Amniotic epithelial cell (primary cell): ENCODE results near the gene C1QTNF1.

Source experiments
- DNase-seq: peaks from one replicate; pipeline ENCODE4 v3.0.0-alpha.2; 2010; ENCODE audit warnings: low read depth

C1QTNF1 gene

DNA sequence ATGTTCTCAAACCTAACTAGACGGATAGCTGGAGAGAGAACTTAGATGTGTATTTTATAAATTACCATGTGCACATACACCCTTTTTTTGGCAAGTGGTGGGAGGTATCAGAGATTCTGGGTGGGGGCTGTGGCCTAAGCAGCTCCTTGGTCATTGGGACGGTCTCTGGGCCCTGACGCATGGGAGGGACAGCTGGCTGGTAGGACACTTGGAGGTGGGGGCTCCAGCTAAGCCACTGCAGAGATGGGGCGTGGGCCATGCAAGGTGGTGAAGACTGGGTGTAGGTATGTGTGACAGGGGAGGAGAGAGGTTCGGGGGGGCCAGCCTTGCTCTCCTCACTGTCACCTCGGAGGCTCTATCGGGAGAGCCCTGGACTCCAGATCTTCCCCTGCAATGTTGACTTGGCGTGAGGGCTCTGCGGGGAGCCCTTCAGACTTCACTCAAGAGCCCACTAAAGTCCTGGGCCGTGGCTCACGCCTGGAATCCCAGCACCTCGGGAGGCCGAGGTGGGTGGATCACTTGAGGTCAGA is 17.1 kb downstream of the C1QTNF1 start:
- no peak for DNase-seq

DNA sequence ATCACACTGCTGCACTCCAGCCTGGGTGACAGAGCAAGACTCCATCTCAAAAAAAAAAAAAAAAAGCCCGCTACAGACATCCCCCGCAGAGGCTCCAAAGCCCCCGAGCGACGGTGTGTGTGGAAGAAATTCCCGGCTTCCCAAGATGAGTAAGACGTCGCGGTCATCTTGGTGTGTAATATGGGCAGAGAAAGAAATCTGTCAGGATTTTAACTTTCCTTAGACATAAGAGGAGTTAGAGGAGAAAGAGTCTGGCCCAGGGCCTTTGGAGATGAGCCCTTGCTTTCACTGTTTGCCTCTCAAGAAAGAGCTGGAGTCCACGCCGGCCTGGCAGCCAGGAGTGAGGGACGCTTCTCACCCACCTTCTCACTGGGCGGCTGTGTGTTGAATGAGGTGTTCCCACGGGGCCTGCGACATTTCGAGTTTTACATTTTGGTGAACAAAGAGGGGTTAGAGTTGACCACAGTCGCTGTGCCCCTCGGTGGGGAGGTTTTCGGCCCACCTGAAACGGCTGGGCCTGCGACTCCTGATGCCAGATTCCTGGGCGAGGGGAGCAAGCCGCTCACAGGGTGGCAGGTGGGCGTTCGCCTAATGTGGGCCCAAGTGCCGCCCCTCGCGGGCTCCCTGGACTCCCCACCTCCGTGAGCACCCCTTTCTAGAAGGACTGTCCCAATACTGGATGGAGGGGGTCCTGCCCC is 17.9 kb downstream of the C1QTNF1 start:
- peak; percentile 41 for DNase-seq

DNA sequence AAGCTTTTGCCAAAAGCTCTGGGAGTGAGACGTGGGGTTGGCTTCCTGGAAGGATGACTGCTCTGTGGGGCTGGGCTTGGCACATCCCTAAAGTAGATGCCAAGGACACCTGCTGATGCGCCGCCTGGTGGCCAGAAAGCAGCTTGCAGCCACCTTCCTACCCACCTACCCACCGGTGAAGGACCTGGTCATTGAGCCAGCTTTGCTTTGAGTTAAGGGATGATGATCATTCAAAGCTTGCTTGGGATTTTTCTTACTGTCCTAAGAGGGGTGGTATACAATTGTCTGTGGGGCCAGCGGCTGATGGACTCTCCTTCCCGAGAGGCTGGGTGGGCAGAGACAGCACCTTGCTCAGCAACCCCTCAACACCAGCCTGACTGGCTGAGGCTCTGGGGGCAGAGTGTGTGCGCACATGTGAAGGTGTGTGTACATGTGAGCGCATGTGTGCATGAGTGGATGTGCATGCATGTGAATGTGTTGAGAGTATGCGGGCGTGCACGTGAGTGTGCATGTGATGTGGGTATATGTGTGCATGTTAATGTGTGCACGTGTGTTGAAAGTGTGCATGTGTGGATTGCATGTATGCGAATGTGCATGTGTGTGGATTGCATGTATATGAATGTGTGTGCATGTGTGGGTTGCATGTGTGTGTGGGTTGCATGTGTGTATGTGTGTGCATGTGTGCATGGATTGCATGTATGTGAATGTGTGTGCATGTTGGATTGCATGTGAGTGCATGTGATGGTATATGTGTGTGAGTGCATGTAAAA is 18.6 kb downstream of the C1QTNF1 start:
- DNase-seq = peak; percentile 57

DNA sequence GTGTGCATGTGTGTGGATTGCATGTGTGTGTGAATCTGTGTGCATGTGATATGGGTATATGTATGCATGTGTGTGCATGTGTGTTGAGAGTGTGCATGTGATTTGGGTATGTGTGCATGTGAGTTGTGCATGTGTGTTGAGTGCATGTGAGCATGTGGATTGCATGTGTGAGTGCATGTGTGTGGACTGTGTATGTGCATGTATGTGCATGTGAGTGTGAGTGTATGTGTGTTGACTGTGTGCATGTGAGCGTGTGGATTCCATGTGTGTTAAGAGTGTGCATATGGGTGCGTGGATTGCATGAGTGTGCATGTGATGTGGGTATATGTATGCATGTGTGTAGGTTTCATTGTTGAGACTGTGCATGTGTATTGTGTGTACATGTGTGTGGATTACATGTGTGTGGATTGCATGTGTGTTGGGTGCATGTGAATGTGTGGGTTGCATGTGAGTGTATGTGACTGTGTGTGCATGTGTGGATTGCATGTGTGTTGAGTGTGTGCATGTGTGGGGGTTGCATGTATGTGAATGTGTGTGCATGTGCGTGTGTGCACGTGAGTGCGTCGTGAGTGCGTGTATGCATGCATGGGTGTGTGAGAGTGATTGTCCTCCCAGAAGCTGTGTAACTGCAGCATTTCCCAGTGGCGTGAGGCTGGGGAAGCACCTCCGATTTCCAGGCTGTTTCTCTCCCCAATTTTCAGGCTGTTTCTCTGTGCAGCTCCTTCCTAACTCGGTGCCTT is 19.4 kb downstream of the C1QTNF1 start:
- DNase-seq = no peak

DNA sequence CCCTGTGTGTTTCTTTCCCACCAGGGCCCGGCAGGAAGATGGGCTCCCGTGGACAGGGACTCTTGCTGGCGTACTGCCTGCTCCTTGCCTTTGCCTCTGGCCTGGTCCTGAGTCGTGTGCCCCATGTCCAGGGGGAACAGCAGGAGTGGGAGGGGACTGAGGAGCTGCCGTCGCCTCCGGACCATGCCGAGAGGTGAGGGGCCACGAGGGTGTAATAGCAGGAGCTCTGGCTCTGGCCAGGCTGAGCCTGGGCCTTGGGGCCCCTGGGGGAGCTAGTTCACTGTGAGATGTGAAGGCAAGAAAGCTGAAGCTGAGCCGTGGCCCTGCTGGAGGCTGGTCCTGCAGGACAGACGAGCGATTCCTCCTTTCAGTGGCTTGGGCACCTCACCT is 20.0 kb downstream of the C1QTNF1 start:
- DNase-seq = no peak

DNA sequence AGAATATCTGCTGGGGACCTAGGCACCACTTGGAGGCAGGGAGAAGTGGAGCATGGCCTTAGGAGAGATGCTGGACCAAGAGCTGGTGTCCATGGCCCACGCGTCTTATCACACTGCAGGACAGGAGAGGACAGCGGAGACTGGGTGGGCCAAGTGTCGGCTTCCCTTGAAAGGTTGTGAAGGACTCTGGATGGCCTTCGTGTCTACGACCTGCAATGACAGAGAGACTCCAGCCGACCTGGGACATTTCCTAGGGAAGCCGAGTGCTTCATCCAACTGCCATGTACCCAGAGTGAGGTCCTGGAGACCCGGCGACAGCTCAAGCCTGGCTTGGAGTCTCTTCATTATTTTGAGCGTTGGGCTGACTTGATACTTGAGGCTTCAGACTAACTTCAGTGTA is 20.5 kb downstream of the C1QTNF1 start:
- DNase-seq = no peak

DNA sequence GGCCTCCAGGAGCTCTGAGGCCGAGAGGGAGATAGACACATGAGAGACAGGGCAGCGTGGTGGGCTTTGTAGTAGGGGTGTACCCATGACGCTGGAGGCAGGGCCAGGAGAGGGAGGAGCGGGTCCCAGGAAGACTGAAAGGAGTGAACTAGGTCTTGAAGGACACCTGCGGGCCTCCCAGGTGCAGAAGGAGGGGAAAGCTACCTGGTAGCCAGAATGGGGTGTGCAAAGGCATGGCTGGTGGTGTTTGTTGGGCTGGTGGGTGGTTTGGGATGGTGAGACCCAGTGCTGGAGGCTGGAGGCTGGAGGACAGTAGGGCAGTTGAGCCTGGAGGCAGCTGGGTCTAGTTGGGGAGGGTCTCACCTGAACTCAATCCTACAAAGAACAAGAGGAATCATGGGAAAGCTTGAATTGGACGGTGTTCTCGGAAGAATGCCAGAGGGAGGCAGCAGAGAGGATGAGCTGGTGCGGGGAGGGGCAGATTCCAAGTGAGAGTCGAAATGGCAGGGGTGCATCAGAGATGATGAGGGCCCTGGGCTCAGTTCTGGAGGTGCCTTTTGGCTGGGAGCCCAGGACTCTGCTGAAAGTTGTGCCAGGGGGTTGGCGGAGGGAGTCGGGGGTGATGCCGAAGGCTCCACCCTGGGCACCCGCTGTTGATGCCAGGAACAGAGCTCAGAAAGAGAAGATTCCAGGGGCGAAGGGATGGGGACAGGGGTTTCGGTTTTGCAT is 21.2 kb downstream of the C1QTNF1 start:
- no peak for DNase-seq

DNA sequence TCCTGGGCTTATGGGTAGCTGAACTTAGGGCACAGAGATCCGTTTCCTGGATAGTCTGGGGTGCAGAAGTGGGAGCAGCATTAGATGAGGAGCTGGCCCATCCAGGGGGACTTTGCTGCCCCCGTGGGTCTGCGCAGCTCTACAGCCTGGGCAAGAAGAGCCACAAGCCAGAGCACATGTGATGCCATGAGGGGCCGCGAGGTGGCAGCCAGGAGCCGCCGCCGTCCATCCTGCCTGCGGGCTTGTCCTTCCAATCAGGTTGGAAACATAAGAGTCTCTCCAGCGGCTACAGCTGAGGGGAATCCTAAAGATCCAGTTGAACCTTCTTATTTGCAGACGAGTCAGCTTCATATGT is 21.9 kb downstream of the C1QTNF1 start:
- DNase-seq = peak; percentile 46

DNA sequence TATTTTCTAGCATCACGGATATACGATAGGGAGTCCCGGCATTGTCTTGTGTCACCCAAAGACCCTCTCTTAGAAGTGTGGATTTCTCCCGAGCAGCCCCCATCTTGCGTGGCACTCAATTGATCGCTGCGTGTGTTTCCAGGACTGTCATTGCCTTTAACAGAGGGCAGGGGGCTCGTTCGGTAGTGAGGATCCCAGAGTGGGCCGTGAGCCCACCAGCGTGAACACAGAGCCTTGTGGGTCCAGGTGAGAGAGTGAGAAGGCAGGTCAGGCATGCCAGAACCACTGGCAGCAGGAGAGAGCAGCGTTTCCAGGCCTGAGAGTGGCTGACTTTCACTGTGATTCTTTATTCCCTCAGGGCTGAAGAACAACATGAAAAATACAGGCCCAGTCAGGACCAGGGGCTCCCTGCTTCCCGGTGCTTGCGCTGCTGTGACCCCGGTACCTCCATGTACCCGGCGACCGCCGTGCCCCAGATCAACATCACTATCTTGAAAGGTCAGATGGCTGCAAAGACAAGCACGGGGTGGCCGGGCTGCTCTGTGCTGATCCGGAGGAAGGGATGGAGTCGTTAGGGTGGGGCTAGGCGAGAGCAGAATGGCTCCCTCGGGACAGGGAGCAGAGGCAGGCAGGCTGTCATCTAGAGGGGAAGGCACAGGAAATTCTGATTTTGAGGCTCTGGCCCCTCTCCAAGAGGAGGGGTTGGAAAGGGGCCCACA is 22.4 kb downstream of the C1QTNF1 start:
- DNase-seq = no peak

DNA sequence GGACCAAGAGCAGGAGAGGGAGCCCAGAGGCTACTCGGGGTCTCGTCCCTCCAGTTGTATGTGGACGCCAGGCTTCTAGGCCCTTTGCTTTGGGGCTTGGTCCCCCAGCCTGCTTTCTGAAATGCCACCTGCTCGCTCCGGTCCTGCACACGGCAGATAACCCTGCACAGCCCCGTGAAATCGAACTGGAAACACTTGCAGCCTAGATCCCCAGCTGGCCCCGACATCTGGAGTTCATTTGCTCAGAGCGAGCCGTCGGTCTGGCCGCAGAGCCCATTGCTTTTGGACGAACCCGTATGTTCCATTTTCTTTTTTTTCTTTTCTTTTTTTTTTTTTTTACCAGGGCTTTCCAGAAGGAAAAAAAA is 22.9 kb downstream of the C1QTNF1 start:
- DNase-seq = no peak

DNA sequence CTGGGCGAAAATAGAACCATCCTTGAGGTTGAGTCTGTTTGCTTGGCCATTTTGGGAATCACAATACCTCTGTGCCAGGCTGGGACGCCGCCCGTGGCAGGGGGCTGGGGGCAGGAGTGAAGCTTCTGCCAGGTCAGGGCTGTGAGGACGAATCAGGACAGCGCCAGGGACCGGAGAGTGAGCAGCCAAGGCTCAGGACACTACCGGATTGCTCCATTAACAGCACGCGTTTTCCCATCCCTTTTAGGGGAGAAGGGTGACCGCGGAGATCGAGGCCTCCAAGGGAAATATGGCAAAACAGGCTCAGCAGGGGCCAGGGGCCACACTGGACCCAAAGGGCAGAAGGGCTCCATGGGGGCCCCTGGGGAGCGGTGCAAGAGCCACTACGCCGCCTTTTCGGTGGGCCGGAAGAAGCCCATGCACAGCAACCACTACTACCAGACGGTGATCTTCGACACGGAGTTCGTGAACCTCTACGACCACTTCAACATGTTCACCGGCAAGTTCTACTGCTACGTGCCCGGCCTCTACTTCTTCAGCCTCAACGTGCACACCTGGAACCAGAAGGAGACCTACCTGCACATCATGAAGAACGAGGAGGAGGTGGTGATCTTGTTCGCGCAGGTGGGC is 23.4 kb downstream of the C1QTNF1 start:
- no peak for DNase-seq

DNA sequence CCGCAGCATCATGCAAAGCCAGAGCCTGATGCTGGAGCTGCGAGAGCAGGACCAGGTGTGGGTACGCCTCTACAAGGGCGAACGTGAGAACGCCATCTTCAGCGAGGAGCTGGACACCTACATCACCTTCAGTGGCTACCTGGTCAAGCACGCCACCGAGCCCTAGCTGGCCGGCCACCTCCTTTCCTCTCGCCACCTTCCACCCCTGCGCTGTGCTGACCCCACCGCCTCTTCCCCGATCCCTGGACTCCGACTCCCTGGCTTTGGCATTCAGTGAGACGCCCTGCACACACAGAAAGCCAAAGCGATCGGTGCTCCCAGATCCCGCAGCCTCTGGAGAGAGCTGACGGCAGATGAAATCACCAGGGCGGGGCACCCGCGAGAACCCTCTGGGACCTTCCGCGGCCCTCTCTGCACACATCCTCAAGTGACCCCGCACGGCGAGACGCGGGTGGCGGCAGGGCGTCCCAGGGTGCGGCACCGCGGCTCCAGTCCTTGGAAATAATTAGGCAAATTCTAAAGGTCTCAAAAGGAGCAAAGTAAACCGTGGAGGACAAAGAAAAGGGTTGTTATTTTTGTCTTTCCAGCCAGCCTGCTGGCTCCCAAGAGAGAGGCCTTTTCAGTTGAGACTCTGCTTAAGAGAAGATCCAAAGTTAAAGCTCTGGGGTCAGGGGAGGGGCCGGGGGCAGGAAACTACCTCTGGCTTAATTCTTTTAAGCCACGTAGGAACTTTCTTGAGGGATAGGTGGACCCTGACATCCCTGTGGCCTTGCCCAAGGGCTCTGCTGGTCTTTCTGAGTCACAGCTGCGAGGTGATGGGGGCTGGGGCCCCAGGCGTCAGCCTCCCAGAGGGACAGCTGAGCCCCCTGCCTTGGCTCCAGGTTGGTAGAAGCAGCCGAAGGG is 24.2 kb downstream of the C1QTNF1 start:
- no peak for DNase-seq

DNA sequence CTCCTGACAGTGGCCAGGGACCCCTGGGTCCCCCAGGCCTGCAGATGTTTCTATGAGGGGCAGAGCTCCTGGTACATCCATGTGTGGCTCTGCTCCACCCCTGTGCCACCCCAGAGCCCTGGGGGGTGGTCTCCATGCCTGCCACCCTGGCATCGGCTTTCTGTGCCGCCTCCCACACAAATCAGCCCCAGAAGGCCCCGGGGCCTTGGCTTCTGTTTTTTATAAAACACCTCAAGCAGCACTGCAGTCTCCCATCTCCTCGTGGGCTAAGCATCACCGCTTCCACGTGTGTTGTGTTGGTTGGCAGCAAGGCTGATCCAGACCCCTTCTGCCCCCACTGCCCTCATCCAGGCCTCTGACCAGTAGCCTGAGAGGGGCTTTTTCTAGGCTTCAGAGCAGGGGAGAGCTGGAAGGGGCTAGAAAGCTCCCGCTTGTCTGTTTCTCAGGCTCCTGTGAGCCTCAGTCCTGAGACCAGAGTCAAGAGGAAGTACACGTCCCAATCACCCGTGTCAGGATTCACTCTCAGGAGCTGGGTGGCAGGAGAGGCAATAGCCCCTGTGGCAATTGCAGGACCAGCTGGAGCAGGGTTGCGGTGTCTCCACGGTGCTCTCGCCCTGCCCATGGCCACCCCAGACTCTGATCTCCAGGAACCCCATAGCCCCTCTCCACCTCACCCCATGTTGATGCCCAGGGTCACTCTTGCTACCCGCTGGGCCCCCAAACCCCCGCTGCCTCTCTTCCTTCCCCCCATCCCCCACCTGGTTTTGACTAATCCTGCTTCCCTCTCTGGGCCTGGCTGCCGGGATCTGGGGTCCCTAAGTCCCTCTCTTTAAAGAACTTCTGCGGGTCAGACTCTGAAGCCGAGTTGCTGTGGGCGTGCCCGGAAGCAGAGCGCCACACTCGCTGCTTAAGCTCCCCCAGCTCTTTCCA is 25.1 kb downstream of the C1QTNF1 start:
- no peak for DNase-seq

DNA sequence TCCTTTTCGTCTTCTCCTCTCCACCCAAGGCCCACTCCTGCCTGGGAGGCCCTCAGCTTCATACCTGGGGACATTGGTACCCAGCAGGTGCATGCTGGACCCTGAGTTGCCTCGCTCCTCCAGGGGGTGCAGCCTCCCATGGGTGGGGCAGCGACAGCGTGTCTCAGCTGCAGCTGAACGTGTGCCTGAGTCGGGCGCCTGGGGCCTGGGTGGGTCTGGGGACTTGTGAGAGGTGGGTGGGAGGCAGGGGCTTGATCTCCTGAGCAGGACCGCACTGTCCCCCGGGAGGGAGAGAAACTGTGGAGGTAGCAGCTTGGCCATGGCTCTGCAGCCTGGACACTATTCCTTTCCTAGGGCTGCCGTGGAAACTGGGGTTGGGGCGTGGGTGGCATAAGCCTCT is 25.9 kb downstream of the C1QTNF1 start:
- DNase-seq = no peak

DNA sequence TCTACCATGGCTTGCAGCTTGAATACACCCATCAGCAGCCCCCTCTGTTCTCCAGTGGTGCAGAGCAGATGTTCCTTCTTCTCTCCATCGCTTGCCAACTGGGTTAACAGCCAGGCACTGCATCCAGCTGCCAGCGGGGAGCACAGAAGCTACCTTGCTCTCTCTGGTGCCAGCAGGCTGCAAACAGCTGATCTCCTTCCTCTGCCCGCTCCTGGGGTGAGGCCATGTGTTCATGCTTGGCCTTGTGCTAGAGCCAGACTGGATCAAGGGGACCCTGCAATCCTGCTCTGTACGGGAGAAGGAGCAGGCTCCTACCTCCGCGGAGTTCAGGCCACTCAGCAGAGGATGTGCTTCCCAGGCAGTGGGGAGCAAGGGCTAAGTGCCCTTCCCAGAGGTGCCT is 26.6 kb downstream of the C1QTNF1 start:
- no peak for DNase-seq

DNA sequence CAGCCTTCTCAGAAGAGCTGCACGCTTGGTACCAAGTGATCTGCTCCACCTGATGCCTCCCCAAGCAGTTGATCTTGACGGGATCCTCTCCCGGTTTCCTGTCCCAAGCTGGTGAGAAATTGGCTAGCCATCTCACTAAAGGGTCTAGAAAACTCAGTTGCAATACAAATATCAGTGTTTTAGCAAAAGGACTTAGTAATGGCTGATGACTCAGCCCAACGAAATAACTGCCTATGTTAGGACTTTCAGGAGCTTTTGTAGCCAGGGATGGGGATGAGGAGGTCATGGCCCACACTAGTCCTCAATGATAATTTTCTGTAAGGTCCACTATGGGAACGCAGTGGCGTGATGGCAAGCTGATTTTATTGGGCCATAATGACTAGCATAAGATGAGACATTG is 27.3 kb downstream of the C1QTNF1 start:
- no peak for DNase-seq

DNA sequence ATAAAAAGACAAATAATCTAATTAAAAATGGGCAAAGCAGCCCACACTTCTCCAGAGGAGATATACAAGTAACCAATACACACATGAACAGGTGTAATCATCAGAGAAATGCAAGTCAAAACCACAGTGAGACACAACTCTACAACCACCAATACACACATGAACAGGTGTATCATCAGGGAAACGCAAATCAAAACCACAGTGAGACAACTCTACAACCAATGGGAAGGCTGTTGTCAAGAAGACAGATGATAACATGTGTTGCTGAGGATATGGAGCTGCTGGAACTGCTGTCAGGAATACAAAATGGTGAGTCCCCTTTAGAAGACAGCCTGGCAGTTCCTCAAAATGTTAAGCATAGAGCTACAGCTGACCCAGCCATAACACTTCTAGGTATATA is 28.2 kb downstream of the C1QTNF1 start:
- no peak for DNase-seq

DNA sequence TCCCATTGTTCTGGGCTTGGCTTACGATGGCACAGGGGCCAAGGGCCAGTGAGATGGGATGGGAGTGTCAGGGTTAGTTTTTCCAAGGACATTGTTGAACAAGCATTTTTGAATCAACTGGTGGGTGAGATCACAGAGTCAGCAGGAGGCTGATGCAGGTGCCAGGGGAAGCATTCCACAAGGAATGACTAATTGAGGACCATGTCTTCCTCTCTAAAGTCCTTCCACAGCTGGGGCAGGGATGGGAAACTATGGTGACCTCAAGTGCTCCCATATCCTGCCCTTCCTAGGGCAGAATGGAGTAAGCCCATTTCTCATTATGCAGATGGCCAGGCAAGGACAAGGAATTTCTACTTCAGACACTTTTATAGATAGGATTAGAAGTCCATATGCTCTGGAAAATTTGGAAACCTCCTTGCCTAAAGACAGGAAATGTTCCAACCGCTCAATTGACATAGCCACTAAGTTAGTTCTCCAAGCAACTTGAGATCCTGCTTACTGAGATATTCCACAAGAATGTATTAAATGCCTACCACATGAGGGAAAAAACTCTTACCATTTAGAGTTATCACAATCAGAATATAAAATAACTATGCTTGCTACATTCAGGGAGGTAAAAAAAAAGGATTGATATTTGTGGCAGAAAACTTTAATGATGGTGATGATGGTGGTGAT is 29.4 kb downstream of the C1QTNF1 start:
- no peak for DNase-seq
